HEK293 (cell line): ENCODE data around the gene EVL.

Experiments used
- TF ChIP-seq, protein P1 (sequence below): fragments of 450-650 bp; formaldehyde crosslinking; IDR thresholded peaks from 2 replicates; pipeline ENCODE4 v1.5.1; 2016; ENCODE audit warnings: missing biosample characterization, missing genetic modification characterization
- TF ChIP-seq, protein P2 (sequence below): fragments of 450-650 bp; formaldehyde crosslinking; IDR thresholded peaks from 2 replicates; pipeline ENCODE4 v1.5.1; 2016; ENCODE audit warnings: missing biosample characterization, missing genetic modification characterization
- TF ChIP-seq, protein P3 (sequence below): fragments of 450-650 bp; formaldehyde crosslinking; IDR thresholded peaks from 2 replicates; pipeline ENCODE4 v1.5.1; 2016; ENCODE audit warnings: missing biosample characterization, missing genetic modification characterization

DNA sequence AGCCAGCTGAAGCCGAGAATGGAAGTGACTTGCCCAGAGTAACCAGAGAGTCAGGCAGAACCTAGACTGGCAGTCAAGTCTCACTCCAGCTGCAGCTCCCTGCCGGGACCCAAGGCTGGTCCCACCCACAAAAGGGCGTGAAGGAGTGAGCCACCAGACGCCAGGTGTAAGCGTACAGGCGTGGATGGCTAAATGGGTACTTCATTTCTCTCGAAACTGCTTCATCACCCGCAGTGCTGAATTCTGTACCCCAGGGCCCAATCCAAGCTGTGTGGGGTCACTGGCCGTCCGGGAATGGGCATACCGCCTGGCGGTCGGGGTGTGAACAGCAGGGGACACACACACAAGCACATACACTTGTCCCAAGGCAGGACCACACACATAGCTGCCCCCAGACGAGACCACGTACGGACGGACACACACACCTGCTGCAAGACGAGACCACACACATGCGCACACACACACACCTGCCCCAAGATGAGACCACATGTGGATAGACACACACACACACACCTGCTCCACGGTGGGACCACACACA lies 59.4 kb downstream of the EVL start:
- TF ChIP-seq, protein P1, sequence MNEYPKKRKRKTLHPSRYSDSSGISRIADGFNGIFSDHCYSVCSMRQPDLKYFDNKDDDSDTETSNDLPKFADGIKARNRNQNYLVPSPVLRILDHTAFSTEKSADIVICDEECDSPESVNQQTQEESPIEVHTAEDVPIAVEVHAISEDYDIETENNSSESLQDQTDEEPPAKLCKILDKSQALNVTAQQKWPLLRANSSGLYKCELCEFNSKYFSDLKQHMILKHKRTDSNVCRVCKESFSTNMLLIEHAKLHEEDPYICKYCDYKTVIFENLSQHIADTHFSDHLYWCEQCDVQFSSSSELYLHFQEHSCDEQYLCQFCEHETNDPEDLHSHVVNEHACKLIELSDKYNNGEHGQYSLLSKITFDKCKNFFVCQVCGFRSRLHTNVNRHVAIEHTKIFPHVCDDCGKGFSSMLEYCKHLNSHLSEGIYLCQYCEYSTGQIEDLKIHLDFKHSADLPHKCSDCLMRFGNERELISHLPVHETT (tag by site-specific recombination): no peak
- TF ChIP-seq, protein P2, sequence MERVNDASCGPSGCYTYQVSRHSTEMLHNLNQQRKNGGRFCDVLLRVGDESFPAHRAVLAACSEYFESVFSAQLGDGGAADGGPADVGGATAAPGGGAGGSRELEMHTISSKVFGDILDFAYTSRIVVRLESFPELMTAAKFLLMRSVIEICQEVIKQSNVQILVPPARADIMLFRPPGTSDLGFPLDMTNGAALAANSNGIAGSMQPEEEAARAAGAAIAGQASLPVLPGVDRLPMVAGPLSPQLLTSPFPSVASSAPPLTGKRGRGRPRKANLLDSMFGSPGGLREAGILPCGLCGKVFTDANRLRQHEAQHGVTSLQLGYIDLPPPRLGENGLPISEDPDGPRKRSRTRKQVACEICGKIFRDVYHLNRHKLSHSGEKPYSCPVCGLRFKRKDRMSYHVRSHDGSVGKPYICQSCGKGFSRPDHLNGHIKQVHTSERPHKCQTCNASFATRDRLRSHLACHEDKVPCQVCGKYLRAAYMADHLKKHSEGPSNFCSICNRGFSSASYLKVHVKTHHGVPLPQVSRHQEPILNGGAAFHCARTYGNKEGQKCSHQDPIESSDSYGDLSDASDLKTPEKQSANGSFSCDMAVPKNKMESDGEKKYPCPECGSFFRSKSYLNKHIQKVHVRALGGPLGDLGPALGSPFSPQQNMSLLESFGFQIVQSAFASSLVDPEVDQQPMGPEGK: no peak
- TF ChIP-seq, protein P3, sequence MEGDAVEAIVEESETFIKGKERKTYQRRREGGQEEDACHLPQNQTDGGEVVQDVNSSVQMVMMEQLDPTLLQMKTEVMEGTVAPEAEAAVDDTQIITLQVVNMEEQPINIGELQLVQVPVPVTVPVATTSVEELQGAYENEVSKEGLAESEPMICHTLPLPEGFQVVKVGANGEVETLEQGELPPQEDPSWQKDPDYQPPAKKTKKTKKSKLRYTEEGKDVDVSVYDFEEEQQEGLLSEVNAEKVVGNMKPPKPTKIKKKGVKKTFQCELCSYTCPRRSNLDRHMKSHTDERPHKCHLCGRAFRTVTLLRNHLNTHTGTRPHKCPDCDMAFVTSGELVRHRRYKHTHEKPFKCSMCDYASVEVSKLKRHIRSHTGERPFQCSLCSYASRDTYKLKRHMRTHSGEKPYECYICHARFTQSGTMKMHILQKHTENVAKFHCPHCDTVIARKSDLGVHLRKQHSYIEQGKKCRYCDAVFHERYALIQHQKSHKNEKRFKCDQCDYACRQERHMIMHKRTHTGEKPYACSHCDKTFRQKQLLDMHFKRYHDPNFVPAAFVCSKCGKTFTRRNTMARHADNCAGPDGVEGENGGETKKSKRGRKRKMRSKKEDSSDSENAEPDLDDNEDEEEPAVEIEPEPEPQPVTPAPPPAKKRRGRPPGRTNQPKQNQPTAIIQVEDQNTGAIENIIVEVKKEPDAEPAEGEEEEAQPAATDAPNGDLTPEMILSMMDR (tag by site-specific recombination): no peak
